OCI-LY3 (cell line): Measurements from ENCODE around the gene THRB.

ENCODE experiments used
- H2AFZ ChIP-seq: fragments of 200-600, 300-600 bp; shearing (Covaris generic); 2 replicates; pipeline ENCODE4 v1.6.0; 2014; ENCODE audit warnings: antibody characterized with exemption, low read depth, low read length
- H3K27ac ChIP-seq: fragments of 200-600, 300-600 bp; sonication (generic); 2 replicates; pipeline ENCODE4 v1.5.1; 2014; ENCODE audit warnings: mild to moderate bottlenecking, low read length, moderate library complexity, mixed read lengths
- H3K27me3 ChIP-seq: fragments of 200-600, 300-600 bp; sonication (generic); 2 replicates; pipeline ENCODE4 v1.6.1; 2014; ENCODE audit warnings: low read depth, low read length, mixed read lengths
- H3K36me3 ChIP-seq: fragments of 200-600, 300-600 bp; sonication (generic); replicated peaks from 2 replicates; pipeline ENCODE3; 2014; ENCODE audit warnings: low read depth, low read length, mixed read lengths
- H3K4me1 ChIP-seq: fragments of 300-600, 200-600 bp; sonication (generic); 2 replicates; pipeline ENCODE4 v1.6.1; 2014; ENCODE audit warnings: low read length, mixed read lengths
- H3K4me2 ChIP-seq: fragments of 200-600, 300-600 bp; sonication (generic); 2 replicates; pipeline ENCODE4 v1.6.1; 2014; ENCODE audit warnings: low read length, mixed read lengths
- H3K4me3 ChIP-seq: fragments of 300-600, 200-600 bp; sonication (generic); 2 replicates; pipeline ENCODE4 v1.5.1; 2014; ENCODE audit warnings: antibody characterized with exemption, mild to moderate bottlenecking, low read length, moderate library complexity
- H3K79me2 ChIP-seq: fragments of 300-600, 200-600 bp; shearing (Covaris generic); 2 replicates; pipeline ENCODE4 v1.6.1; 2014; ENCODE audit warnings: mild to moderate bottlenecking, low read length, mixed read lengths
- H3K9ac ChIP-seq: fragments of 300-600, 200-600 bp; shearing (Covaris generic); 2 replicates; pipeline ENCODE4 v1.6.0; 2014; ENCODE audit warnings: mild to moderate bottlenecking, low read length, moderate library complexity
- H3K9me3 ChIP-seq: fragments of 200-600, 300-600 bp; shearing (Covaris generic); 2 replicates; pipeline ENCODE4 v1.6.1; 2014; ENCODE audit warnings: low read length, mixed read lengths; ENCODE audit not compliant: insufficient read depth
- H4K20me1 ChIP-seq: fragments of 200-600, 300-600 bp; sonication (generic); 2 replicates; pipeline ENCODE4 v1.6.1; 2016; ENCODE audit warnings: low read length, mixed read lengths; ENCODE audit not compliant: insufficient read depth
- EZH2phosphoT487 ChIP-seq: fragments of 200-600 bp; shearing (Covaris generic); IDR thresholded peaks from 2 replicates; pipeline ENCODE4 v1.6.1; 2018; ENCODE audit warnings: antibody characterized with exemption, mixed run types, low read depth
- TF ChIP-seq, protein P1 (sequence below): fragments of 200-600, 300-600 bp; sonication (generic); IDR thresholded peaks from 2 replicates; pipeline ENCODE4 v1.5.1; 2014; ENCODE audit warnings: antibody characterized with exemption, low read length, low read depth

THRB gene

DNA sequence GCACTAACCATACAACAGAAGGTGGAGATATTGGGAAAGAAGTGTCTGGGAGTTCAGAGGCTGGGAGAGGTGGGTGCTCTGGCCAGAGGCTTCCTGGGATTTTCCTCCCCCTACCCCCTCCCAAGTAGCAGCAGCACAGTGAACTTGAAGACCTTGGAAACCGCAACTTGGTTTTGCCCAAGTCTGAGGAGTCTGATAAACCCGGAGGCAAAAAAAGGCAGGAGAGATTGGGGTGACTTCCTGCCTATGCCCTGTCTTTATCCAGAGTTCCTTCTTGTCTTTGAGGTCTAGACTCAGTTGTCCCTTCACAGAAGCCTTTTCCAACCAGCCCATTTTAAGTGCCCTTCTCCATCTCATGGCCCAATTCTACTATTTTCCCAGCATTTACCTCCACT lies 25.4 kb upstream of the THRB start:
- no peak overlapping the region for H2AFZ ChIP-seq

DNA sequence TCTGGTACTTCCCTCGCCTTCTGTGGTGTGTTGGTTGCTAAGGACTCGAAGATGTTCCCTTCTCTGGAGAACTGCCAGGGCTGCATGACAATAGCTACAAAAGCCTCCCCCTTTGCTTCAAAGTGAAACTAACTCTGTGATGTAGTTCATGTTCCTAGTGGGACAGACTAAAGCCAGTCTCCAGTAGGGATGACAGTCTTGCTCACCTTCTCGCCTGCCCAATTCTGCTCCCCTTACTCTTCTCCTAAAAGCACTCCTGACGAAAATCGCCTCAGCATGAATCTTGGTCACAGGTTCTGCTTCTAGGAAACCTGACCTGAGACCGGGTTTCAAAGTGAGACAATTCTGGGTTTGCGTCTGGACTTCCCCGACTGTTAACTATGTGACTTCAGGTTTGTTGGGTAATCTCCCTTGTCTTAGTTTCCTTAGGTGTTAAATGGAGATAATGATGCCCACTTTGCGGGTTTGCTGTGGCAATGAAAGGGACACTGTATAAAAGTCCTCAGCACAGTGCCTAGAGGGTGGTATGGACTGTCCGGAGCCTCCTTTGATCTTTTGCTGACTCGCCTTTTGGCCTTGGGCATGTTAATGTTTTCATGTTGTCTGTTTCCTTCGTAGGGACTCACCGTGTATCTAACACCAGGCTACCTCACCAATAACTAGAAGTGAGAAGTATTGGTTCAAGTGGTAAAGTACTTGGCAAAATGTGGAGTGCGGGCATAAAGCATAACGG lies 24.9 kb upstream of the THRB start:
- peaks cover 84% of the 10 kb centered on the region for H3K27me3 ChIP-seq
- peaks cover 20% of the 10 kb centered on the region; the same call in 1 of the 2 replicates for H4K20me1 ChIP-seq
- peak overlapping the region; percentile 9; the same call in 1 of the 2 replicates for H3K9ac ChIP-seq
- no peaks in the 10 kb centered on the region for H3K79me2 ChIP-seq
- no peaks in the 10 kb centered on the region for H3K36me3 ChIP-seq
- H2AFZ ChIP-seq, result 0 out of 2 replicates have a peak overlapping the region, but pooled peaks have one; percentile 57
- peaks cover 21% of the 10 kb centered on the region for H3K4me1 ChIP-seq
- peak overlapping the region; percentile 87 for H3K4me3 ChIP-seq
- no peak overlapping the region for H3K27ac ChIP-seq
- no peaks in the 10 kb centered on the region for H3K9me3 ChIP-seq
- peak overlapping the region; percentile 100 for H3K4me2 ChIP-seq
- TF ChIP-seq, protein P1, sequence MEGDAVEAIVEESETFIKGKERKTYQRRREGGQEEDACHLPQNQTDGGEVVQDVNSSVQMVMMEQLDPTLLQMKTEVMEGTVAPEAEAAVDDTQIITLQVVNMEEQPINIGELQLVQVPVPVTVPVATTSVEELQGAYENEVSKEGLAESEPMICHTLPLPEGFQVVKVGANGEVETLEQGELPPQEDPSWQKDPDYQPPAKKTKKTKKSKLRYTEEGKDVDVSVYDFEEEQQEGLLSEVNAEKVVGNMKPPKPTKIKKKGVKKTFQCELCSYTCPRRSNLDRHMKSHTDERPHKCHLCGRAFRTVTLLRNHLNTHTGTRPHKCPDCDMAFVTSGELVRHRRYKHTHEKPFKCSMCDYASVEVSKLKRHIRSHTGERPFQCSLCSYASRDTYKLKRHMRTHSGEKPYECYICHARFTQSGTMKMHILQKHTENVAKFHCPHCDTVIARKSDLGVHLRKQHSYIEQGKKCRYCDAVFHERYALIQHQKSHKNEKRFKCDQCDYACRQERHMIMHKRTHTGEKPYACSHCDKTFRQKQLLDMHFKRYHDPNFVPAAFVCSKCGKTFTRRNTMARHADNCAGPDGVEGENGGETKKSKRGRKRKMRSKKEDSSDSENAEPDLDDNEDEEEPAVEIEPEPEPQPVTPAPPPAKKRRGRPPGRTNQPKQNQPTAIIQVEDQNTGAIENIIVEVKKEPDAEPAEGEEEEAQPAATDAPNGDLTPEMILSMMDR, result no peak
- TF ChIP-seq EZH2phosphoT487, result no peak

More for the DNA sequence above, 25.4 kb upstream of the THRB start:
- Histone ChIP-seq H3K9ac (no peak overlapping the region), H3K27me3 (peaks cover 86% of the 10 kb centered on the region), H3K4me1 (peaks cover 21% of the 10 kb centered on the region), H3K4me3 (peak overlapping the region; percentile 87), H3K36me3 (no peaks in the 10 kb centered on the region), H3K9me3 (no peaks in the 10 kb centered on the region), H3K79me2 (no peaks in the 10 kb centered on the region), H4K20me1 (peaks cover 20% of the 10 kb centered on the region; the same call in 1 of the 2 replicates), H3K4me2 (peak overlapping the region; percentile 100), H3K27ac (no peak overlapping the region)
- no peak for TF ChIP-seq EZH2phosphoT487
- TF ChIP-seq, protein P1, result no peak

DNA sequence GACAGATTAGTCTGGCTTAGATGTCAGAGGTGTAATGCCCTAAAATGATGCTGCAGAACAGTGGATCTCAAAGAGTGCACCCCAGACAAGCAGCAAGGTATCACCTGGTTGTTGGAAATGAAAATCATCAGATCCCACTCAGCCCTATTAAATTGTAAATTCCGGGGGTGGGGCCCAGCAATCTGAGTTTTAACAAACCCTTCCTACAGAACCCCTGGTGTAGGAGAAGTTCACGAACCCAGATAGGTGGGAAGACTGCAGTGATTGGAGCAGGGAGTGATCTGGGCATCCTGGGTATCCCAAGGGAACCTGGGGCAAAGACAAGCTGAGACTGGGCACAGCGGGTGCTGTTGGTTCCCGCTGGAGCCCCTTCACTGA lies 24.3 kb upstream of the THRB start:
- TF ChIP-seq, protein P1, result no peak
- TF ChIP-seq EZH2phosphoT487, result no peak
- H3K9ac ChIP-seq, result peak overlapping the region; percentile 9; the same call in 1 of the 2 replicates
- H3K27me3 ChIP-seq, result peaks cover 83% of the 10 kb centered on the region

DNA sequence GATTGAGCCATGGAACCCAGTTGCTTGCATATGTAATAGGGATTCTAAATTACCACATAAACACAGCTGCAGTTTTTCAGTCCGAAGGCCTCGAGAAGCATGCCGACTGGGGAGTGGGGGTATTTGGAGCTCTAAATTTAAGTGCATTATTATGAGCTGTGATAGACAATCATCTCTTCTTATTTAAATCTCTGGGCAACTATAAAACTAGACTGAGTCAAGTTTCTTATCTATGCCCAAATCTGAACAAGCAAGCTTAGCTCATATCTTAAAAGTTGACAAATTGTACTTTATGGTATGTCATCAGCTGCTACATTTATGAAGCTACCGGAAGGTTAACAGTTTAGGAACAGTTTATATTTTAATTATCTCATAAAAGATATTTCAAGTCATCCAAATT lies 19.5 kb upstream of the THRB start:
- Histone ChIP-seq H3K9me3 (no peaks in the 10 kb centered on the region), H3K27ac (no peak overlapping the region), H3K9ac (no peak overlapping the region), H3K4me1 (peaks cover 12% of the 10 kb centered on the region), H3K27me3 (peaks cover 72% of the 10 kb centered on the region), H3K79me2 (no peaks in the 10 kb centered on the region), H3K4me2 (no peak overlapping the region), H3K4me3 (no peak overlapping the region), H4K20me1 (peaks cover 5% of the 10 kb centered on the region; the same call in 1 of the 2 replicates), H3K36me3 (no peaks in the 10 kb centered on the region), H2AFZ (no peak overlapping the region)
- TF ChIP-seq, protein P1, result no peak
- no peak for TF ChIP-seq EZH2phosphoT487

More for the DNA sequence above, 24.3 kb upstream of the THRB start:
- Histone ChIP-seq H3K4me2 (peak overlapping the region; percentile 100), H3K36me3 (no peaks in the 10 kb centered on the region), H3K27ac (no peak overlapping the region), H3K4me1 (peaks cover 21% of the 10 kb centered on the region), H3K9me3 (no peaks in the 10 kb centered on the region), H3K79me2 (no peaks in the 10 kb centered on the region), H2AFZ (no peak overlapping the region), H4K20me1 (peaks cover 20% of the 10 kb centered on the region; the same call in 1 of the 2 replicates), H3K4me3 (peak overlapping the region; percentile 87)
